HEK293T (cell line): ENCODE measurements around the gene SCYL1.

ENCODE experiments used
- ARNT ChIP-seq: fragments of 450-650 bp; IDR thresholded peaks from 2 replicates; pipeline ENCODE4 v1.6.1; 2017; ENCODE audit warnings: mild to moderate bottlenecking
- FOXA1 ChIP-seq: fragments of 450-650 bp; IDR thresholded peaks from 2 replicates; pipeline ENCODE4 v1.6.1; 2016; ENCODE audit warnings: mild to moderate bottlenecking
- FOXK2 ChIP-seq: fragments of 450-650 bp; IDR thresholded peaks from 2 replicates; pipeline ENCODE4 v1.6.1; 2016; ENCODE audit warnings: mild to moderate bottlenecking
- FOXM1 ChIP-seq: fragments of 450-650 bp; IDR thresholded peaks from 2 replicates; pipeline ENCODE4 v1.6.1; 2017; ENCODE audit warnings: mild to moderate bottlenecking, borderline replicate concordance
- NFRKB ChIP-seq: fragments of 450-650 bp; IDR thresholded peaks from 2 replicates; pipeline ENCODE4 v1.6.1; 2016; ENCODE audit warnings: mild to moderate bottlenecking, moderate library complexity
- SP1 ChIP-seq: fragments of 450-650 bp; IDR thresholded peaks from 2 replicates; pipeline ENCODE4 v1.6.1; 2017
- SUZ12 ChIP-seq: fragments of 450-650 bp; IDR thresholded peaks from 2 replicates; pipeline ENCODE4 v1.6.1; 2016; ENCODE audit warnings: mild to moderate bottlenecking
- ZNF384 ChIP-seq: fragments of 450-650 bp; IDR thresholded peaks from 2 replicates; pipeline ENCODE4 v1.6.1; 2016

GRCh38 chr11:65584723-65585171, 59.9 kb downstream of the SCYL1 start:
- TF ChIP-seq NFRKB, result no peak
- no peak for TF ChIP-seq SUZ12
- TF ChIP-seq ARNT, result no peak
- TF ChIP-seq ZNF384, result no peak
- no peak for TF ChIP-seq FOXK2
- no peak for TF ChIP-seq SP1
- no peak for TF ChIP-seq FOXA1
- TF ChIP-seq FOXM1, result no peak
